Caco-2 (cell line): ENCODE measurements around the gene CCR5AS.

ENCODE experiments used
- BruUV-seq: library from RNA; stranded (reverse); fragments of 400-500 nt; replicated peaks from 2 replicates; lab custom pipeline; 2021; lab: Mats Ljungman, UMichigan
- CTCF ChIA-PET: fragments of 300-600 bp; sonication (Branson Sonifier 250); formaldehyde crosslinking; loops from one replicate; lab custom pipeline; 2022; ENCODE audit warnings: antibody characterized with exemption; lab: Charles Lee
- POLR2A ChIA-PET: fragments of 300-600 bp; sonication (Branson Sonifier 250); formaldehyde crosslinking; loops from one replicate; lab custom pipeline; 2022; ENCODE audit warnings: antibody characterized with exemption; lab: Charles Lee
- DNase-seq, 2 experiments: peaks; one replicate each; pipeline versions ENCODE4 v3.0.0 to v3.0.0-alpha.2; 2020 to 2022
- H3K27me3 ChIP-seq: replicated peaks from 2 replicates; pipeline ENCODE4 v1.6.0; 2011; ENCODE audit warnings: low read length; ENCODE audit not compliant: control insufficient read depth, insufficient read depth
- H3K36me3 ChIP-seq: 2 replicates; pipeline ENCODE4 v1.5.1; 2011; ENCODE audit warnings: low read length; ENCODE audit not compliant: control insufficient read depth, insufficient read depth
- H3K4me1 ChIP-seq: fragments of 250-450 bp; sonication (Bioruptor Pico); 2 replicates; pipeline ENCODE4 v1.5.1; 2020; ENCODE audit warnings: mild to moderate bottlenecking
- H3K4me3 ChIP-seq: 2 replicates; pipeline ENCODE4 v1.5.1; 2011; ENCODE audit warnings: low read depth, mild to moderate bottlenecking, control low read depth, low read length
- H3K9me3 ChIP-seq: fragments of 250-450 bp; sonication (Bioruptor Pico); 2 replicates; pipeline ENCODE4 v1.5.1; 2020; ENCODE audit warnings: mild to moderate bottlenecking, moderate library complexity
- H3K27ac Mint-ChIP-seq: one replicate; pipeline ENCODE4 v1.8.0; 2022; ENCODE audit warnings: mixed read lengths; ENCODE audit not compliant: unreplicated experiment
- H3K27me3 Mint-ChIP-seq: one replicate; pipeline ENCODE4 v1.8.0; 2022; ENCODE audit warnings: mixed read lengths; ENCODE audit not compliant: insufficient read depth, unreplicated experiment
- H3K36me3 Mint-ChIP-seq: one replicate; pipeline ENCODE4 v1.8.0; 2022; ENCODE audit warnings: mild to moderate bottlenecking, mixed read lengths; ENCODE audit not compliant: insufficient read depth, unreplicated experiment
- H3K4me1 Mint-ChIP-seq: one replicate; pipeline ENCODE4 v1.8.0; 2022; ENCODE audit warnings: low read depth, mixed read lengths; ENCODE audit not compliant: unreplicated experiment
- H3K4me3 Mint-ChIP-seq: one replicate; pipeline ENCODE4 v1.8.0; 2022; ENCODE audit warnings: mild to moderate bottlenecking, moderate library complexity, mixed read lengths; ENCODE audit not compliant: unreplicated experiment
- H3K9me3 Mint-ChIP-seq: one replicate; pipeline ENCODE4 v1.8.0; 2022; ENCODE audit warnings: mixed read lengths; ENCODE audit not compliant: unreplicated experiment
- intact Hi-C: fragments of 100-400 bp; cut with micrococcal nuclease; formaldehyde crosslinking; loops from one replicate; pipeline ENCODE4 v1.10.0; 2022; ENCODE audit not compliant: unreplicated experiment
- TF ChIP-seq, protein P1 (sequence below), 2 experiments: fragments of 200-600 bp in 1 of 2; IDR thresholded peaks; 1 replicate in 1 of 2; 2 replicates in 1 of 2; pipeline versions ENCODE4 v1.5.1 to v1.8.0; 2011 to 2022; ENCODE audit warnings: antibody characterized with exemption in 1 of 2, control low read depth in 1 of 2, inconsistent platforms in 1 of 2, low read depth in 1 of 2, low read length in 1 of 2, mild to moderate bottlenecking in 1 of 2, moderate library complexity in 1 of 2; ENCODE audit not compliant: insufficient read depth in 1 of 2, severe bottlenecking in 1 of 2, unreplicated experiment in 1 of 2

Gene CCR5AS

DNA sequence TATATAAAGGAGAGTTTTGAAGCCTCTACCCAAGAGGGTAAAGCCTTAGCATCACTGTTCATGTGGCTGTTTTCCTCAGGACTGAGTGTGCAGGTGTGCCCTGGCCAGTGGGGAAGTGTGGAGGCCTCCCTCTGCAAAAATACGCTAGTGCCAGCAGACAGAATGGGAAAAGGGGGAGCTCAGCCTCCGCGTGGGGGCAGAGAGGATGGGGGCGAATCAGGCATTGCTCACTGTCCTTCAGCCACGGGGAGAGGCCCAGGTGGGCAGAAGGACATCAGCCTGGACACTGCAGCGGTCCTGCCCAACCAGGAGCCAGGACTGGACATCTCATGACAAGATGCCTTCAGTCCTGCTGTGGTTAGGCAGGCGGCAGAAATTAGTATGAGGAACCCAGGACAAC is 47.7 kb upstream of the CCR5AS start:
- Mint-ChIP-seq H3K4me3 (no peak overlapping the region), H3K9me3 (no peaks in the 10 kb centered on the region), H3K36me3 (no peaks in the 10 kb centered on the region), H3K27me3 (no peaks in the 10 kb centered on the region), H3K4me1 (no peaks in the 10 kb centered on the region), H3K27ac (no peak overlapping the region)
- Histone ChIP-seq H3K4me1 (no peaks in the 10 kb centered on the region), H3K27me3 (no peaks in the 10 kb centered on the region), H3K9me3 (peaks cover 3% of the 10 kb centered on the region; the same call in 1 of the 2 replicates), H3K4me3 (no peak overlapping the region), H3K36me3 (no peaks in the 10 kb centered on the region)
- CTCF ChIA-PET: no interaction called here
- intact Hi-C loops: no loop called here
- POLR2A ChIA-PET: no interaction called here
- TF ChIP-seq, protein P1, sequence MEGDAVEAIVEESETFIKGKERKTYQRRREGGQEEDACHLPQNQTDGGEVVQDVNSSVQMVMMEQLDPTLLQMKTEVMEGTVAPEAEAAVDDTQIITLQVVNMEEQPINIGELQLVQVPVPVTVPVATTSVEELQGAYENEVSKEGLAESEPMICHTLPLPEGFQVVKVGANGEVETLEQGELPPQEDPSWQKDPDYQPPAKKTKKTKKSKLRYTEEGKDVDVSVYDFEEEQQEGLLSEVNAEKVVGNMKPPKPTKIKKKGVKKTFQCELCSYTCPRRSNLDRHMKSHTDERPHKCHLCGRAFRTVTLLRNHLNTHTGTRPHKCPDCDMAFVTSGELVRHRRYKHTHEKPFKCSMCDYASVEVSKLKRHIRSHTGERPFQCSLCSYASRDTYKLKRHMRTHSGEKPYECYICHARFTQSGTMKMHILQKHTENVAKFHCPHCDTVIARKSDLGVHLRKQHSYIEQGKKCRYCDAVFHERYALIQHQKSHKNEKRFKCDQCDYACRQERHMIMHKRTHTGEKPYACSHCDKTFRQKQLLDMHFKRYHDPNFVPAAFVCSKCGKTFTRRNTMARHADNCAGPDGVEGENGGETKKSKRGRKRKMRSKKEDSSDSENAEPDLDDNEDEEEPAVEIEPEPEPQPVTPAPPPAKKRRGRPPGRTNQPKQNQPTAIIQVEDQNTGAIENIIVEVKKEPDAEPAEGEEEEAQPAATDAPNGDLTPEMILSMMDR (IDR thresholded peaks at IDR 0.05; ENCODE audit: insufficient read depth in 1 of 2, low read depth in 1 of 2, low read length in 1 of 2, severe bottlenecking in 1 of 2, unreplicated experiment in 1 of 2): no peak
- DNase-seq: no peak
- BruUV-seq: no TSS peak

DNA sequence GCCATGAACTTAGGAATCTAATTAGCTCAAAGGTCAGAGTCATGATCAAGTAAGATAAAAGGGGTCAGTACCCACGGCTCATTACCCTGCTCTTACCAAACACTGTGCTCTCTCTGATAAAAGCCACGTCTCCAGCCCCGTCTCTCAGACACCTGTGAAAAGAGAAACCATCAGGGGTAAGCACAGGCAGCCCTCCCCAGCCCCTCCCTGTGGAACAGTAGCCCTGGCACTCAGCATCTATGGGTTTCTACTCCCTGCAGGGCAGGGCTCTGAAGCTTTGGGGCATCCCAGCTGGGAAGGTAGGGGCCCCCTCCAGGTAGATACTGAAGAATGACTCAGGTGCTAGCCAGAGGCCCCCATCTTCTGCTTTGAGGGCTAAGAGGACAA is 47.3 kb upstream of the CCR5AS start:
- POLR2A ChIA-PET: no interaction called here
- Mint-ChIP-seq H3K27me3 (no peaks in the 10 kb centered on the region), H3K4me1 (no peaks in the 10 kb centered on the region), H3K4me3 (no peak overlapping the region), H3K9me3 (no peaks in the 10 kb centered on the region), H3K36me3 (no peaks in the 10 kb centered on the region), H3K27ac (no peak overlapping the region)
- H3K27me3 ChIP-seq: no peaks in the 10 kb centered on the region
- no peaks in the 10 kb centered on the region for H3K4me1 ChIP-seq
- DNase-seq: no peak
- CTCF ChIA-PET: no interaction called here
- H3K36me3 ChIP-seq: no peaks in the 10 kb centered on the region
- no peak overlapping the region for H3K4me3 ChIP-seq
- no TSS peak for BruUV-seq
- TF ChIP-seq, protein P1 (IDR thresholded peaks at IDR 0.05; ENCODE audit: insufficient read depth in 1 of 2, low read depth in 1 of 2, low read length in 1 of 2, severe bottlenecking in 1 of 2, unreplicated experiment in 1 of 2): no peak
- intact Hi-C loops: no loop called here
- H3K9me3 ChIP-seq: peaks cover 3% of the 10 kb centered on the region; the same call in 1 of the 2 replicates

DNA sequence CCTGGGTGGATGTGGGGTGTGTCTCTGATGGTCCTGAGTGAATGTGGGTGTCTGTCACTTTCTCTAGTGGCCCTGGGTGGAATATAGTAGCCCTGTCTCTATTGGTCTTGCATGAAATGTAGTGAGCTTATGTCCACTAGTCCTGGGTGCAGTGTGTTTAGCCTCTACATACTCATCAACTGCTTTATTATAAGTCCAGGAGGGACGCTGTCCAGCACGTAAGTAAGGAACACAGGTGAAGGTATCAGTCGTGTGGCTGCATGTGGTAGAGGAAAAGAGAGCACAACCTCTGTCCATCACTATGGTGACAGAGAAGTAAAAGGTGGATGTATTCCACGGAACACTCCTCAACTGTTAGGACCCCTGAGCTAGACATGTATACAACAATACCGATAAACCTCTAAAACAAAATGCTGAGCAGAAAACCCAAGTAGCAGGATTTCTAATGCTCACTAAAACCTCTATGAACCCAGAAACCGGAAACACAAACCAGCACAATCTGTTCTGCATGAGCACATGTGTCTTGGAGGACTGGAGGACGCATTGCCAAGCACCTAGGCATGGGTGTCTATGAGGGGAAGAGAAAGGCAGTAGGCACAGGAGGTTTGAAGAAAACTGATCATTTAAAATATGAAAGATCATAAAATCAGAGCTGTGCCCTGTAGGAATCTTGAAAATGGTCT is 46.8 kb upstream of the CCR5AS start:
- Mint-ChIP-seq H3K9me3 (no peaks in the 10 kb centered on the region), H3K27me3 (no peaks in the 10 kb centered on the region), H3K4me1 (no peaks in the 10 kb centered on the region), H3K36me3 (no peaks in the 10 kb centered on the region), H3K27ac (no peak overlapping the region), H3K4me3 (no peak overlapping the region)
- intact Hi-C loops: no loop called here
- ChIA-PET CTCF (no interaction called here), POLR2A (no interaction called here)
- Histone ChIP-seq H3K36me3 (no peaks in the 10 kb centered on the region), H3K4me1 (no peaks in the 10 kb centered on the region), H3K4me3 (no peak overlapping the region), H3K27me3 (no peaks in the 10 kb centered on the region), H3K9me3 (peaks cover 3% of the 10 kb centered on the region; the same call in 1 of the 2 replicates)
- TF ChIP-seq, protein P1 (IDR thresholded peaks at IDR 0.05; ENCODE audit: insufficient read depth in 1 of 2, low read depth in 1 of 2, low read length in 1 of 2, severe bottlenecking in 1 of 2, unreplicated experiment in 1 of 2): no peak
- DNase-seq: no peak
- BruUV-seq: no TSS peak
